Activated T-cell treated with anti-CD3 and anti-CD28 coated beads, Interleukin-2, amount 50 U/mL, for 72 hours (primary cell): ENCODE data around the gene PLD3. TPM values are rescaled to one million over a fixed set of nuclear protein-coding genes. Genes with fewer than 3 reads are reported as not detected.
A peak's percentile ranks its signal among the peaks of the same experiment; 100 is the strongest.
"Not testable (repeated sequence)": the region's sequence is repeated elsewhere in the genome, so short reads cannot be mapped to it uniquely, and the experiment has no call there.

Experiments used
- ATAC-seq, 2 donors: fragments of 150-1000 bp; cut with Tn5 transposase; replicated peaks in 1 of 2; 2 replicates each; pipeline ENCODE4 v1.10.0; 2021; ENCODE audit warnings: moderate library complexity in 2 of 2, mild to moderate bottlenecking in 1 of 2
- DNase-seq, 2 donors: peaks; one replicate each; pipeline ENCODE4 v3.0.0; 2021 to 2022; ENCODE audit warnings: mixed read lengths in 1 of 2
- H3K27ac Mint-ChIP-seq: one replicate; pipeline ENCODE4 v1.8.0; 2022; ENCODE audit warnings: mild to moderate bottlenecking, moderate library complexity, mixed read lengths
- H3K27me3 Mint-ChIP-seq: one replicate; pipeline ENCODE4 v1.8.0; 2022; ENCODE audit warnings: low read depth, mixed read lengths
- H3K36me3 Mint-ChIP-seq, 2 donors: one replicate each; pipeline ENCODE4 v1.8.0; 2022; ENCODE audit warnings: mixed read lengths in 2 of 2, mild to moderate bottlenecking in 1 of 2; ENCODE audit not compliant: insufficient read depth in 2 of 2
- H3K4me1 Mint-ChIP-seq: one replicate; pipeline ENCODE4 v1.8.0; 2022; ENCODE audit warnings: low read depth, mixed read lengths
- H3K4me3 Mint-ChIP-seq, 2 donors: one replicate each; pipeline ENCODE4 v1.8.0; 2022; ENCODE audit warnings: mild to moderate bottlenecking in 2 of 2, mixed read lengths in 2 of 2, moderate library complexity in 2 of 2
- H3K9me3 Mint-ChIP-seq, 2 donors: one replicate each; pipeline ENCODE4 v1.8.0; 2022; ENCODE audit warnings: mixed read lengths in 2 of 2
- total RNA-seq, 2 donors: library from RNA; stranded (reverse); gene quantifications; one replicate each; pipeline ENCODE4 v1.2.3, GENCODE V29; 2022

Gene PLD3
- total RNA-seq, 2 donors from 2014 or later, result 99.8 to 102 TPM

GRCh38 chr19:40360020-40360707, 11.7 kb downstream of the PLD3 start:
- no peak for ATAC-seq
- Mint-ChIP-seq H3K4me1 (peaks cover 21% of the 10 kb centered on the region), H3K9me3 (no peaks in the 10 kb centered on the region), H3K27me3 (no peaks in the 10 kb centered on the region), H3K4me3 (no peak overlapping the region), H3K36me3 (no peaks in the 10 kb centered on the region), H3K27ac (no peak overlapping the region)
- DNase-seq, result no peak

- DNase-seq (no peak), ATAC-seq (no peak)
- H3K9me3 Mint-ChIP-seq, result no peaks in the 10 kb centered on the region
- H3K27ac Mint-ChIP-seq, result no peak overlapping the region
- H3K4me3 Mint-ChIP-seq, result no peak overlapping the region
- H3K27me3 Mint-ChIP-seq, result no peaks in the 10 kb centered on the region
- H3K36me3 Mint-ChIP-seq, result no peaks in the 10 kb centered on the region
- peaks cover 23% of the 10 kb centered on the region for H3K4me1 Mint-ChIP-seq
Measured at GRCh38 chr19:40360708-40361241, 12.3 kb downstream of the PLD3 start.

GRCh38 chr19:40362160-40362559, 13.7 kb downstream of the PLD3 start:
- Mint-ChIP-seq H3K4me3 (no peak overlapping the region), H3K4me1 (peaks cover 15% of the 10 kb centered on the region), H3K27me3 (no peaks in the 10 kb centered on the region), H3K27ac (no peak overlapping the region), H3K36me3 (no peaks in the 10 kb centered on the region), H3K9me3 (no peaks in the 10 kb centered on the region)
- ATAC-seq, result no peak
- DNase-seq, result no peak

GRCh38 chr19:40363069-40363468, 14.6 kb downstream of the PLD3 start:
- peaks cover 15% of the 10 kb centered on the region for H3K4me1 Mint-ChIP-seq
- DNase-seq (no peak), ATAC-seq (no peak)
- no peak overlapping the region for H3K4me3 Mint-ChIP-seq
- H3K27me3 Mint-ChIP-seq, result no peaks in the 10 kb centered on the region
- no peak overlapping the region for H3K27ac Mint-ChIP-seq
- H3K9me3 Mint-ChIP-seq, result no peaks in the 10 kb centered on the region
- no peaks in the 10 kb centered on the region for H3K36me3 Mint-ChIP-seq

GRCh38 chr19:40365010-40365409, 16.5 kb downstream of the PLD3 start:
- ATAC-seq, result no peak
- Mint-ChIP-seq H3K4me1 (peaks cover 15% of the 10 kb centered on the region), H3K9me3 (no peaks in the 10 kb centered on the region), H3K27me3 (no peaks in the 10 kb centered on the region), H3K36me3 (no peaks in the 10 kb centered on the region), H3K4me3 (peak overlapping the region; percentile 34 to 68), H3K27ac (no peak overlapping the region)
- DNase-seq, result no peak

GRCh38 chr19:40365613-40366401, 17.3 kb downstream of the PLD3 start:
- H3K36me3 Mint-ChIP-seq, result peaks cover 0 to 2% of the 10 kb centered on the region in 2 donors
- no peaks in the 10 kb centered on the region for H3K9me3 Mint-ChIP-seq
- peak; percentile 39 to 43 for DNase-seq
- no peaks in the 10 kb centered on the region for H3K27me3 Mint-ChIP-seq
- H3K27ac Mint-ChIP-seq, result no peak overlapping the region
- peaks cover 15% of the 10 kb centered on the region for H3K4me1 Mint-ChIP-seq
- peak overlapping the region; percentile 47 to 68 for H3K4me3 Mint-ChIP-seq
- ATAC-seq, result peak; percentile 72 to 79

- ATAC-seq, result no peak
- Mint-ChIP-seq H3K36me3 (peaks cover 0 to 2% of the 10 kb centered on the region in 2 donors), H3K27me3 (no peaks in the 10 kb centered on the region)
Measured at GRCh38 chr19:40366697-40367561, 18.4 kb downstream of the PLD3 start.

GRCh38 chr19:40367577-40368434, 19.3 kb downstream of the PLD3 start:
- DNase-seq, result no peak
- no peaks in the 10 kb centered on the region for H3K27me3 Mint-ChIP-seq
- no peak overlapping the region for H3K27ac Mint-ChIP-seq
- no peak overlapping the region for H3K4me3 Mint-ChIP-seq
- ATAC-seq, result no peak
- no peaks in the 10 kb centered on the region for H3K9me3 Mint-ChIP-seq
- H3K4me1 Mint-ChIP-seq, result peaks cover 15% of the 10 kb centered on the region
- H3K36me3 Mint-ChIP-seq, result peaks cover 0 to 2% of the 10 kb centered on the region in 2 donors

More at GRCh38 chr19:40366697-40367561, 18.4 kb downstream of the PLD3 start:
- H3K4me3 Mint-ChIP-seq, result no peak overlapping the region
- no peak for DNase-seq
- H3K4me1 Mint-ChIP-seq, result peaks cover 15% of the 10 kb centered on the region
- H3K9me3 Mint-ChIP-seq, result no peaks in the 10 kb centered on the region
- H3K27ac Mint-ChIP-seq, result no peak overlapping the region

GRCh38 chr19:40369797-40370196, 21.3 kb downstream of the PLD3 start:
- ATAC-seq, result no peak
- H3K36me3 Mint-ChIP-seq, result peaks cover 0 to 2% of the 10 kb centered on the region in 2 donors

GRCh38 chr19:40370253-40370652, 21.8 kb downstream of the PLD3 start:
- DNase-seq, H3K36me3 Mint-ChIP-seq, ATAC-seq, H3K27ac Mint-ChIP-seq, H3K9me3 Mint-ChIP-seq, H3K4me1 Mint-ChIP-seq, H3K4me3 Mint-ChIP-seq, H3K27me3 Mint-ChIP-seq: not testable (repeated sequence)

More at GRCh38 chr19:40369797-40370196, 21.3 kb downstream of the PLD3 start:
- DNase-seq, result no peak
- H3K27ac Mint-ChIP-seq, result no peak overlapping the region
- no peaks in the 10 kb centered on the region for H3K27me3 Mint-ChIP-seq
- H3K4me1 Mint-ChIP-seq, result peaks cover 8% of the 10 kb centered on the region
- no peak overlapping the region for H3K4me3 Mint-ChIP-seq
- no peaks in the 10 kb centered on the region for H3K9me3 Mint-ChIP-seq

GRCh38 chr19:40370997-40371801, 22.7 kb downstream of the PLD3 start:
- no peak for ATAC-seq

More at GRCh38 chr19:40370997-40371801, 22.7 kb downstream of the PLD3 start:
- H3K27me3 Mint-ChIP-seq, result no peaks in the 10 kb centered on the region
- no peak overlapping the region for H3K27ac Mint-ChIP-seq
- no peaks in the 10 kb centered on the region for H3K4me1 Mint-ChIP-seq
- no peaks in the 10 kb centered on the region for H3K9me3 Mint-ChIP-seq
- H3K4me3 Mint-ChIP-seq, result no peak overlapping the region
- peaks cover 0 to 2% of the 10 kb centered on the region in 2 donors for H3K36me3 Mint-ChIP-seq
- DNase-seq, result no peak
